ENCODE data around the gene SFTA2.

Gene SFTA2

GRCh38 chr6:30889921-30890645 is 41.9 kb downstream of the SFTA2 start:
- peak; percentile 44 for DNase-seq

GRCh38 chr6:30889496-30889885 is 42.5 kb downstream of the SFTA2 start:
- DNase-seq, result no peak

GRCh38 chr6:30888816-30889495 is 43.0 kb downstream of the SFTA2 start:
- DNase-seq, result no peak

- no peak for DNase-seq
These were observed 43.8 kb downstream of the SFTA2 start for GRCh38 chr6:30887901-30888815.

- DNase-seq, result no peak
These were observed 45.1 kb downstream of the SFTA2 start for GRCh38 chr6:30886897-30887255.

GRCh38 chr6:30885999-30886896 is 45.7 kb downstream of the SFTA2 start:
- peak; percentile 48 for DNase-seq

- peak; percentile 61 for DNase-seq
These were observed 46.4 kb downstream of the SFTA2 start for GRCh38 chr6:30885481-30885998.

- DNase-seq, result peak; percentile 34
These were observed 47.2 kb downstream of the SFTA2 start for GRCh38 chr6:30884521-30885480.

- peak; percentile 27 for DNase-seq
These were observed 48.1 kb downstream of the SFTA2 start, which contains the start of gene DDR1 for GRCh38 chr6:30883685-30884520. Gene DDR1, plus strand, starts transcription at chr6:30884519. Its CDS starts 4,211 bp downstream, at chr6:30888730.

GRCh38 chr6:30882759-30883684 is 48.9 kb downstream of the SFTA2 start:
- DNase-seq, result peak; percentile 51

GRCh38 chr6:30882204-30882758 is 49.7 kb downstream of the SFTA2 start:
- no peak for DNase-seq

GRCh38 chr6:30881392-30882203 is 50.4 kb downstream of the SFTA2 start:
- no peak for DNase-seq
